PFSK-1 (cell line): Measurements from ENCODE around the gene ENO4.

ENCODE experiments used
- FOXP2 ChIP-seq: optimal IDR thresholded peaks from 2 replicates; pipeline ENCODE3; 2011; ENCODE audit warnings: borderline replicate concordance, control low read depth, inconsistent platforms; ENCODE audit not compliant: insufficient read depth; ENCODE audit errors: extremely low read length, extremely low read depth
- POLR2AphosphoS5 ChIP-seq: IDR thresholded peaks from 2 replicates; pipeline ENCODE4 v1.6.1; 2012; ENCODE audit warnings: low read depth, mild to moderate bottlenecking, control low read depth, low read length, moderate library complexity
- REST ChIP-seq, 2 experiments: IDR thresholded peaks; 2 replicates each; pipeline versions ENCODE4 v1.6.1 to v1.8.0; 2011 to 2012; ENCODE audit warnings: low read depth in 2 of 2, low read length in 2 of 2, control low read depth in 1 of 2, inconsistent platforms in 1 of 2, mild to moderate bottlenecking in 1 of 2, moderate library complexity in 1 of 2; ENCODE audit not compliant: insufficient read depth in 1 of 2
- SIN3A ChIP-seq: IDR thresholded peaks from 2 replicates; pipeline ENCODE4 v1.6.1; 2012; ENCODE audit warnings: mild to moderate bottlenecking, low read length, moderate library complexity, borderline replicate concordance; ENCODE audit not compliant: insufficient read depth
- TAF1 ChIP-seq: IDR thresholded peaks from 2 replicates; pipeline ENCODE4 v1.6.1; 2012; ENCODE audit warnings: low read length, control low read depth, borderline replicate concordance; ENCODE audit not compliant: insufficient read depth

Gene ENO4

GRCh38 chr10:116891208-116891607 lies 41.9 kb downstream of the ENO4 start:
- no peak for TF ChIP-seq TAF1
- no peak for TF ChIP-seq FOXP2
- TF ChIP-seq POLR2AphosphoS5, result no peak
- TF ChIP-seq SIN3A, result no peak
- TF ChIP-seq REST (IDR thresholded peaks at IDR 0.05; ENCODE audit: insufficient read depth in 1 of 2, low read depth in 2 of 2, low read length in 2 of 2), result no peak

- no peak for TF ChIP-seq TAF1
- no peak for TF ChIP-seq REST (IDR thresholded peaks at IDR 0.05; ENCODE audit: insufficient read depth in 1 of 2, low read depth in 2 of 2, low read length in 2 of 2)
- no peak for TF ChIP-seq POLR2AphosphoS5
- peak; percentile 49 for TF ChIP-seq FOXP2
These were observed 43.8 kb downstream of the ENO4 start for GRCh38 chr10:116892907-116893685.

GRCh38 chr10:116893686-116894037 lies 44.4 kb downstream of the ENO4 start:
- TF ChIP-seq REST (IDR thresholded peaks at IDR 0.05; ENCODE audit: insufficient read depth in 1 of 2, low read depth in 2 of 2, low read length in 2 of 2), result no peak
- TF ChIP-seq POLR2AphosphoS5, result no peak
- no peak for TF ChIP-seq FOXP2
- TF ChIP-seq TAF1, result no peak
- no peak for TF ChIP-seq SIN3A

GRCh38 chr10:116899626-116900025 lies 50.3 kb downstream of the ENO4 start:
- no peak for TF ChIP-seq POLR2AphosphoS5
- no peak for TF ChIP-seq FOXP2
- TF ChIP-seq SIN3A, result no peak
- TF ChIP-seq REST (IDR thresholded peaks at IDR 0.05; ENCODE audit: insufficient read depth in 1 of 2, low read depth in 2 of 2, low read length in 2 of 2), result no peak
- TF ChIP-seq TAF1, result no peak

- TF ChIP-seq REST (IDR thresholded peaks at IDR 0.05; ENCODE audit: insufficient read depth in 1 of 2, low read depth in 2 of 2, low read length in 2 of 2) (no peak), SIN3A (no peak)
These were observed 56.5 kb downstream of the ENO4 start for GRCh38 chr10:116905845-116906210.
